Brain microvascular endothelial cell (primary cell): ENCODE results near the gene EPB41L3.
A peak's percentile ranks its signal among the peaks of the same experiment; 100 is the strongest.
"Not testable (repeated sequence)": the region's sequence is repeated elsewhere in the genome, so short reads cannot be mapped to it uniquely, and the experiment has no call there.

ENCODE experiments used
- DNase-seq: peaks from one replicate; pipeline ENCODE4 v3.0.0-alpha.2; 2020
- H3K27ac ChIP-seq: fragments of 250-450 bp; sonication (Bioruptor Pico); 2 replicates; pipeline ENCODE4 v1.5.1; 2020; ENCODE audit warnings: mild to moderate bottlenecking, moderate library complexity
- H3K27me3 ChIP-seq: fragments of 250-450 bp; sonication (Bioruptor Pico); replicated peaks from 2 replicates; pipeline ENCODE4 v1.5.1; 2020; ENCODE audit warnings: mild to moderate bottlenecking
- H3K36me3 ChIP-seq: fragments of 250-450 bp; sonication (Bioruptor Pico); replicated peaks from 2 replicates; pipeline ENCODE4 v1.5.1; 2020; ENCODE audit warnings: mild to moderate bottlenecking
- H3K4me3 ChIP-seq: 2 replicates; pipeline ENCODE4 v1.5.1; 2011; ENCODE audit warnings: low read depth, mild to moderate bottlenecking, control low read depth, low read length, moderate library complexity
- CTCF ChIP-seq: IDR thresholded peaks from 2 replicates; pipeline ENCODE4 v1.5.1; 2011; ENCODE audit warnings: low read depth, mild to moderate bottlenecking, moderate library complexity, low read length, control low read depth, inconsistent platforms; ENCODE audit errors: missing control alignments
- in situ Hi-C: cut with HindIII; loops from 2 replicates; pipeline ENCODE4 v1.10.0; 2017; ENCODE audit warnings: low sequenced_read_pairs, low pct_ligation_motif_present

EPB41L3 gene

GRCh38 chr18:5513947-5514346 lies 29.9 kb downstream of the EPB41L3 start:
- H3K27me3 ChIP-seq = no peaks in the 10 kb centered on the region
- in situ Hi-C loops = no loop called here
- no peak overlapping the region for H3K4me3 ChIP-seq
- H3K27ac ChIP-seq = no peak overlapping the region
- no peak for TF ChIP-seq CTCF
- H3K36me3 ChIP-seq = no peaks in the 10 kb centered on the region
- no peak for DNase-seq

GRCh38 chr18:5512176-5512575 lies 31.6 kb downstream of the EPB41L3 start:
- in situ Hi-C loops = no loop called here
- no peak for TF ChIP-seq CTCF
- Histone ChIP-seq H3K27ac (no peak overlapping the region), H3K36me3 (no peaks in the 10 kb centered on the region), H3K4me3 (no peak overlapping the region), H3K27me3 (no peaks in the 10 kb centered on the region)
- no peak for DNase-seq

GRCh38 chr18:5511541-5511940 lies 32.3 kb downstream of the EPB41L3 start:
- H3K27ac ChIP-seq, H3K36me3 ChIP-seq, in situ Hi-C loops, H3K27me3 ChIP-seq, H3K4me3 ChIP-seq, DNase-seq: not testable (repeated sequence)

GRCh38 chr18:5510135-5510846 lies 33.5 kb downstream of the EPB41L3 start:
- Histone ChIP-seq H3K36me3 (no peaks in the 10 kb centered on the region), H3K4me3 (no peak overlapping the region), H3K27me3 (no peaks in the 10 kb centered on the region), H3K27ac (peak overlapping the region; percentile 45)
- DNase-seq = peak; percentile 64
- TF ChIP-seq CTCF = no peak
- in situ Hi-C loops = no loop called here

- DNase-seq = no peak
- no peak for TF ChIP-seq CTCF
- no peaks in the 10 kb centered on the region for H3K27me3 ChIP-seq
- no peak overlapping the region for H3K27ac ChIP-seq
- no peak overlapping the region for H3K4me3 ChIP-seq
- no peaks in the 10 kb centered on the region for H3K36me3 ChIP-seq
- in situ Hi-C loops = no loop called here
These were observed 35.0 kb downstream of the EPB41L3 start for GRCh38 chr18:5508821-5509220.

GRCh38 chr18:5507756-5508155 lies 36.0 kb downstream of the EPB41L3 start:
- Histone ChIP-seq H3K4me3 (no peak overlapping the region), H3K36me3 (no peaks in the 10 kb centered on the region), H3K27ac (no peak overlapping the region), H3K27me3 (no peaks in the 10 kb centered on the region)
- no peak for TF ChIP-seq CTCF
- in situ Hi-C loops = no loop called here
- DNase-seq = no peak
